ENCODE measurements around the gene EBF3. TPM values are rescaled to one million over a fixed set of nuclear protein-coding genes. Genes with fewer than 3 reads are reported as not detected.
A peak's percentile ranks its signal among the peaks of the same experiment; 100 is the strongest.

The EBF3 gene
- total RNA-seq, 1 donor: 14.7 TPM

GRCh38 chr10:130003166-130003565 lies 39.1 kb upstream of the EBF3 start:
- no peak for DNase-seq (ENCODE audit: low read depth)
- no peak overlapping the region for H3K4me3 ChIP-seq (ENCODE audit: low read depth, low read length)
- no peak for TF ChIP-seq CTCF (IDR thresholded peaks at IDR 0.05; ENCODE audit: insufficient read depth, low read length)

GRCh38 chr10:130002606-130003005 lies 38.5 kb upstream of the EBF3 start:
- no peak for TF ChIP-seq CTCF (IDR thresholded peaks at IDR 0.05; ENCODE audit: insufficient read depth, low read length)
- H3K4me3 ChIP-seq (ENCODE audit: low read depth, low read length): no peak overlapping the region
- no peak for DNase-seq (ENCODE audit: low read depth)

GRCh38 chr10:130000918-130001317 lies 36.8 kb upstream of the EBF3 start:
- H3K4me3 ChIP-seq (ENCODE audit: low read depth, low read length): no peak overlapping the region
- DNase-seq (ENCODE audit: low read depth): no peak
- TF ChIP-seq CTCF (IDR thresholded peaks at IDR 0.05; ENCODE audit: insufficient read depth, low read length): no peak

GRCh38 chr10:129999140-129999539 lies 35.1 kb upstream of the EBF3 start:
- no peak overlapping the region for H3K4me3 ChIP-seq (ENCODE audit: low read depth, low read length)
- TF ChIP-seq CTCF (IDR thresholded peaks at IDR 0.05; ENCODE audit: insufficient read depth, low read length): no peak
- no peak for DNase-seq (ENCODE audit: low read depth)

- no peak overlapping the region for H3K4me3 ChIP-seq (ENCODE audit: low read depth, low read length)
- DNase-seq (ENCODE audit: low read depth): peak; percentile 61
- TF ChIP-seq CTCF (IDR thresholded peaks at IDR 0.05; ENCODE audit: insufficient read depth, low read length): no peak
These were observed 29.5 kb upstream of the EBF3 start for GRCh38 chr10:129993621-129994020.

GRCh38 chr10:129992356-129992755 lies 28.3 kb upstream of the EBF3 start:
- TF ChIP-seq CTCF (IDR thresholded peaks at IDR 0.05; ENCODE audit: insufficient read depth, low read length): no peak
- DNase-seq (ENCODE audit: low read depth): no peak
- no peak overlapping the region for H3K4me3 ChIP-seq (ENCODE audit: low read depth, low read length)

GRCh38 chr10:129982825-129983224 lies 18.8 kb upstream of the EBF3 start:
- H3K4me3 ChIP-seq (ENCODE audit: low read depth, low read length): no peak overlapping the region
- DNase-seq (ENCODE audit: low read depth): no peak
- no peak for TF ChIP-seq CTCF (IDR thresholded peaks at IDR 0.05; ENCODE audit: insufficient read depth, low read length)

All from fibroblast of the aortic adventitia (primary cell).